HUES48 (cell line): ENCODE results near the gene KCNJ5.

Experiments used
- H3K27ac ChIP-seq: one replicate; pipeline ENCODE4 v1.7.0; 2013; ENCODE audit warnings: low read depth, low read length, inconsistent platforms
- H3K27me3 ChIP-seq: 2 replicates; pipeline ENCODE4 v1.6.1; 2013; ENCODE audit warnings: mild to moderate bottlenecking, low read length; ENCODE audit not compliant: control insufficient read depth, insufficient read depth
- H3K36me3 ChIP-seq: 2 replicates; pipeline ENCODE4 v1.6.1; 2013; ENCODE audit warnings: low read length; ENCODE audit not compliant: control insufficient read depth, insufficient read depth
- H3K4me1 ChIP-seq: 2 replicates; pipeline ENCODE4 v1.6.1; 2013; ENCODE audit warnings: mild to moderate bottlenecking, low read length; ENCODE audit not compliant: control insufficient read depth, insufficient read depth
- H3K4me3 ChIP-seq: 2 replicates; pipeline ENCODE4 v1.5.1; 2013; ENCODE audit warnings: mild to moderate bottlenecking, low read depth, low read length
- H3K9ac ChIP-seq: 2 replicates; pipeline ENCODE4 v1.6.1; 2013; ENCODE audit warnings: mild to moderate bottlenecking, low read depth, low read length, moderate library complexity
- H3K9me3 ChIP-seq: 2 replicates; pipeline ENCODE4 v1.6.1; 2013; ENCODE audit warnings: low read length; ENCODE audit not compliant: control insufficient read depth, insufficient read depth

The KCNJ5 gene

DNA sequence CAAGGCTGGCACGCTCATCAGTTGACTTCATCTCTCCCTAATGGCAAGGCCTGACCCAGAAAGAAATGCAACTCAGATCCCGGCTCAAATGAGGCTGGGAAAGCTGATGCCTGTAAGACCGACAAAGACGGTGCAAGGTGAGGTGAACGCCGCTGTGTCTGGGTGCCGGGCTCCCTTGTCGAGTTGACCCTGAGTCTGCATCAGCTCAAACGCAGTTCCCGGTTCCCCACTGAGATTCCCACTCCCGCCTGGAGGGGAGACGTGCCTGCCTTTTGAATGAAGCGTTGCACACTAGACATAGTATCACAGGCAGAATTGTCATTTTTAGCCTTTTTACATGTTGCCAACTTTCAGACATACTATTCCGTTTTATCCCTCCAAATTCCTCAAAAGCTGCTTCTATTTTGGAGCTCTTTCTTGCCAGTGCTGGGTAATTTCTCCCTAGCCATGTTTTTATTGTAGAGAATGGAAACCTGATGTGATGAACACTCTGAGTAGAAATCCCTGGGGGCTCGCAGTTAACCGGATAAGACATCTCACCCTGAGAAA lies 52.3 kb downstream of the KCNJ5 start:
- Histone ChIP-seq H3K9ac (no peak overlapping the region), H3K36me3 (no peaks in the 10 kb centered on the region), H3K9me3 (no peaks in the 10 kb centered on the region), H3K27ac (no peak overlapping the region), H3K4me1 (no peaks in the 10 kb centered on the region), H3K4me3 (no peak overlapping the region), H3K27me3 (no peaks in the 10 kb centered on the region)

DNA sequence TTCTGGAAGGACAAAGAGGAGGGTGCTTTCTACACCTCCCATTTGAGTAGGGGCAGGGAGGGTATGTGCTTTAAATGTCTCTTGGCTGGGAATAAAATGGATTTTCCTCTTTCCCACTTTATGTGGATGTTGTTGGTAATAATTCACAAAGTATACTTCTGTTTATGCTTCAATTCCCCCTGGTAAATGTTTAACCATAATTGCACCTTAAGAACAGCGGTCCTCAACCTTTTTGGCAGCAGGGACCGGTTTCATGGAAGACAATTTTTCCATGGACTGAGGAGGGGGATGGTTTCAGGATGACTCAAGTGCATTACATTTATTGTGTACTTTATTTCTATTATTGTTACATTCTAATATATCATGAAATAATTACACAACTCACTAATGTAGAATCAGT lies 55.5 kb downstream of the KCNJ5 start:
- Histone ChIP-seq H3K36me3 (no peaks in the 10 kb centered on the region), H3K27me3 (no peaks in the 10 kb centered on the region), H3K9ac (no peak overlapping the region), H3K27ac (no peak overlapping the region), H3K4me1 (no peaks in the 10 kb centered on the region), H3K4me3 (no peak overlapping the region), H3K9me3 (no peaks in the 10 kb centered on the region)

DNA sequence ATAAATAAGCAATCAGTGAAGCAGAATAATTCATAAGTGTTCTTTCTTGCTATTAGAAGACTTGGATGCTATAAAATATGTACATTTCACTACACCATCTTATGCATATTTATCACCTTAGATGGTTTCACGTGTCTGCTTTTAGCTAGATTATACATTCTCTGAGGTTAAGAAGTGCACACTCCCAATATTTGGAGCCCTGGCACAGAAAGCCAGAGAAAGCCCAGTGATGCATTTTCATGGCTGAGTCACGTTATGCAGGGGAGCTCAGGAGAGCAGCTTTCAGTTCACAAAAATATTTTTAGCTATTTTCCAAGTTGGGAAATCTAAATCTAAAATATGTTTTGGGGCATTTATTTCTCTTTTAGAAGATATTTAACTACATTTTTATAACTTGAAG lies 56.6 kb downstream of the KCNJ5 start:
- Histone ChIP-seq H3K36me3 (no peaks in the 10 kb centered on the region), H3K27ac (no peak overlapping the region), H3K27me3 (no peaks in the 10 kb centered on the region), H3K9me3 (no peaks in the 10 kb centered on the region), H3K9ac (no peak overlapping the region), H3K4me1 (no peaks in the 10 kb centered on the region), H3K4me3 (no peak overlapping the region)

DNA sequence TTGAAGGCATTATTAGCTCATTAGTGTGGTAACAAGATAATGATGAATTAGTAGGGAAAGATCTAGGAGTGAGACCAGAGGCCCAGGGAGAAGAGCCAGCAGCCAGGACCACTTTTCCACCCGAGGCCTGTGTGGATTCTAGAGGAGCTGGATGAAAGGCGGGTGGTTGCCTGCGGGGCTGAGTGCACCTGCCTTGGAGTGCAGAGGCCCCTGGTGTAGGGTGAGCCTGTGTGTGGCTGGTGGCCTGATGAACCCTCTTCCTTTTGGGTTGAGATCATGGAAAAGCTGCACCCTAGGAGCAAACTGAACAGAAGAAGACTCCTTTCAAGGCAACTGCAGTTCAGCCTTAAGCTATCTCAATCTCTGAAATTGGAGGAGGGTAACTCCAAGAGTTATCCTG lies 57.4 kb downstream of the KCNJ5 start:
- Histone ChIP-seq H3K4me3 (no peak overlapping the region), H3K27ac (no peak overlapping the region), H3K9ac (no peak overlapping the region), H3K27me3 (no peaks in the 10 kb centered on the region), H3K4me1 (no peaks in the 10 kb centered on the region), H3K9me3 (no peaks in the 10 kb centered on the region), H3K36me3 (no peaks in the 10 kb centered on the region)

DNA sequence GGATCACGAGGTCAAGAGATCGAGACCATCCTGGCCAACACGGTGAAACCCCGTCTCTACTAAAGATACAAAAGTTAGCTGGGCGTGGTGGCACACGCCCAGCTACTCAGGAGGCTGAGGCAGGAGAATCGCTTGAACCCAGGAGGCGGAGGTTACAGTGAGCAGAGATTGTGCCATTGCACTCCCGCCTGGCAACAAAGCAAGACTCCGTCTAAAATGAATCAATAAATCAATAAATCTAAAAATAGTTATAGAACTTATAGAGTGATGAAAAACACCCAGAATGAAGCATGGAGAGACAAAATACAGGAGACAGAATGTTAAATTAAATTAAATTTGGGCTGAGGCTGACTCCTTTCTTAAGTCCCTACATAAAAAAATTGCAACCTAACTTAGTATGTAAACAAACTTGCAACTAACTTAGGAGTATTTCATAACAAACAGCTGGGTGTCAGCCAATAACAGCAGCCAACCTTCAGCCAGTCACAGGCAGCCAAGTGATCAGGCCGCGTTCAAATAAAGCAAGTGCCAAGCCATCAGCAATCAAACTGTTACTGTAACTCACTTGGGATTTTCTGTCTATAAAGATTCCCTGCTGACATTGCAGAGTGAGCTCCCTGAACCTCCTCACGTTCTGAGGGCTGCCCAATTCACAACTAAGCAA lies 58.8 kb downstream of the KCNJ5 start:
- H3K9me3 ChIP-seq: no peaks in the 10 kb centered on the region
- no peak overlapping the region for H3K9ac ChIP-seq
- H3K27me3 ChIP-seq: no peaks in the 10 kb centered on the region
- no peak overlapping the region for H3K27ac ChIP-seq
- H3K36me3 ChIP-seq: no peaks in the 10 kb centered on the region
- no peaks in the 10 kb centered on the region for H3K4me1 ChIP-seq
- H3K4me3 ChIP-seq: no peak overlapping the region

DNA sequence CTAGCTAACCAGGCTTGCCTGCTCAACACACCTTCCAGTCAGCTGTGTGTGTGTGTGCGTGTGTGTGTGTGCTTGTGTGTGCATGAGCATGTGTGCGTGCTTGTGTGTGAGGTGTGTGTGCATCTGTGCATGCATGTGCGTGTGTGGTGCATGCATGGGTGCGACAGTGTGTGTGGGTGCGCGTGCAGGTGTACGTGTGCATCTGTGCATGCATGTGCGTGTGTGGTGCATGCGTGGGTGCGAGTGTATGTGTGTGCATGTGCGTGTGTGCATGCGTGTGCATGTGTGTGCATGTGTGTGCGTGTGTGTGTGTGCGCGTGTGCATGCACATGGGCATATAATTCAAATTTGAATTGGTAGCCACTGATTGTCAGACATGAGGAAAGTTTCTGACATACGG lies 62.0 kb downstream of the KCNJ5 start:
- Histone ChIP-seq H3K9me3 (no peaks in the 10 kb centered on the region), H3K27ac (no peak overlapping the region), H3K9ac (no peak overlapping the region), H3K4me3 (no peak overlapping the region), H3K27me3 (no peaks in the 10 kb centered on the region), H3K36me3 (no peaks in the 10 kb centered on the region), H3K4me1 (no peaks in the 10 kb centered on the region)

DNA sequence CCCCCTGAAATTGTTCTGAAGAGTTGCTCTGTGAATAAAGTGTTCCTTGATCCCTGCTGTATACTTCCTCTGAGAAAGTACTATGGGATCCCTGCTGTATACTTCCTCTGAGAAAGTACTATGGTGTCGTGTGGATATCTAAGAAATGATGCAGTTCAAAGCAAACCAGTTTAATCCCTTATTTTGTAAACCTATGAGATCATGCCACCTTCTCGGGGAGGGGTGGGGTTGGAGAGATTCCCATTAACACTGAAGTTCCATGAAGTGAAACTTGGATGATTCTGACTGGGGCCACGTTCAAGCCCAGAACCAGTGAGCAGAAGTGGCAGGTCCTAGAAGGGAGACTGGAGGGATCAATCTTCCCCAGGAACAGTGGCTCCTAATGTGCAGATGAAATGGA lies 64.5 kb downstream of the KCNJ5 start:
- H3K27me3 ChIP-seq: no peaks in the 10 kb centered on the region
- no peak overlapping the region for H3K9ac ChIP-seq
- H3K9me3 ChIP-seq: no peaks in the 10 kb centered on the region
- no peaks in the 10 kb centered on the region for H3K36me3 ChIP-seq
- H3K27ac ChIP-seq: no peak overlapping the region
- no peaks in the 10 kb centered on the region for H3K4me1 ChIP-seq
- H3K4me3 ChIP-seq: no peak overlapping the region

DNA sequence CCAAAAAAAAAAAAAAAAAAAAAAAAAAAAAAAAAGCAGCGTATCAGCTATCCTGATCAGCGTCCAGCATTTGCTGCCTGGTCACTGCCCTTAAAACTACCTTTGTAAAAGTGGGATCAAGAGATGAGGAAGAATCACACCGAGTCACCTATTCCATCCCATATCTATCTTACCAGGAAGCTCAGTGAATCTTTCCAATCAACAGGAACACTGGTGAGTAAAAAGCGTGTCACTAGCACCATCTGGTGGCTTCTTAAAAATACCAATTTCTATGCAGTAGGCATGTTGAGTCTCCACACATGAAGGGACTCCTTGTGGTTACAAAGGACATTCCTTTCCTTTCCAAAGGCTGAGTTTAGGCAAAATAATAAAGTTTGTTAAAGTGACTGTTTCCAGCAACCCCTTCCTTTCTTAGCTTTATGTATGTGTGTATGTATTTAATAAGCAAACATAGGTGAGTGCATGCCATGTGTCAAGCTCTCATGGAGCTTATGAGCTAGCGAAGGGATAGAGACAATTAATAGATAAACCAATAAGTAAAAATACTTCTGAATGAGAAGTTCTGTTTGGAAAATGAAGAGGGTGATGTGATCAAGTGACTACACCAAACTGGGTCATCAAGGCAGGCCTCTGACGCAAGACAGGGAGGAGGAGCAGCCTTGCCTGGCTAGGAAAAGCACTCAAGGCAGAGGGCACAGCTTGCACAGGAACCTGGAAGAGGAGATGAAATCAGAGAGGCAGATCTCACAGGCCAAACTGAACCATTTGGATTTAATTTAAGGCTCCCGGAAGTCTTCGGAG lies 65.4 kb downstream of the KCNJ5 start:
- Histone ChIP-seq H3K4me3 (no peak overlapping the region), H3K9ac (no peak overlapping the region)

DNA sequence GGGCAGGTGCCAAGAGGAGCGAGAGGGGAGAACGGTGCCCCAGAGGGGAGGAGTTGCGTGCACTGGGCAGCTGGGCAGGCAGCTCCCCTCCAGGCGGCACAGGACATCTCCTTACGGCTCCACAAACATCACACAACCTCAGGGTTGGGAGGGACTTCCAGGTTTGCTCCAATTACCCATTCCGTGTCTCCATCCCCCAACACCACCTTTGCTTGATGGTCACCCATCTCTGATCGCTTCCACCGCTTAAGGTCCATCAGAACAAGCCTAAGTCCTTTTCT lies 66.0 kb downstream of the KCNJ5 start:
- no peaks in the 10 kb centered on the region for H3K4me1 ChIP-seq
- H3K4me3 ChIP-seq: no peak overlapping the region
- no peak overlapping the region for H3K9ac ChIP-seq
- H3K27ac ChIP-seq: no peak overlapping the region
- H3K9me3 ChIP-seq: no peaks in the 10 kb centered on the region
- H3K36me3 ChIP-seq: no peaks in the 10 kb centered on the region
- no peaks in the 10 kb centered on the region for H3K27me3 ChIP-seq

More for the DNA sequence above, 65.4 kb downstream of the KCNJ5 start:
- no peaks in the 10 kb centered on the region for H3K27me3 ChIP-seq
- H3K36me3 ChIP-seq: no peaks in the 10 kb centered on the region
- no peaks in the 10 kb centered on the region for H3K9me3 ChIP-seq
- no peak overlapping the region for H3K27ac ChIP-seq
- H3K4me1 ChIP-seq: no peaks in the 10 kb centered on the region

DNA sequence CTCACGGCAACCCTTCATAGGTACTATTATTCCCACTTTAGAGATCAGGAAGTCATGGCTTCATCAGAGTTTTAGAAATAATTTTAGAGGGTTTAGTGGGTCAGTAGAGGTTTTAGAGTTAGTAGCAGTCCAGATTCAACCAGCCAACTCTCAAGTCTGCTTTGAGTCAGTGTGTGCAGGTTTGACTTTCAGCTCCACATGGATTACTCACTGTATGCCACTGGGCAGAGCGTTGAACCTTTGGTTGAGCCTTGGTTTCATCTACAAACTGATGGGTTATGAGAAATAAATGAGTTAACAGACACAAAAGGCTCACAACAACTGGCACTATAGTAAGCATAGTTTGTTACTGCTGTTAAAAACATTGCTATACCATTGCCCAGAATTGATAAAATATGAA lies 70.5 kb downstream of the KCNJ5 start:
- H3K27me3 ChIP-seq: no peaks in the 10 kb centered on the region
- no peaks in the 10 kb centered on the region for H3K9me3 ChIP-seq
- no peak overlapping the region for H3K4me3 ChIP-seq
- no peaks in the 10 kb centered on the region for H3K4me1 ChIP-seq
- H3K27ac ChIP-seq: no peak overlapping the region
- H3K9ac ChIP-seq: no peak overlapping the region
- no peaks in the 10 kb centered on the region for H3K36me3 ChIP-seq

DNA sequence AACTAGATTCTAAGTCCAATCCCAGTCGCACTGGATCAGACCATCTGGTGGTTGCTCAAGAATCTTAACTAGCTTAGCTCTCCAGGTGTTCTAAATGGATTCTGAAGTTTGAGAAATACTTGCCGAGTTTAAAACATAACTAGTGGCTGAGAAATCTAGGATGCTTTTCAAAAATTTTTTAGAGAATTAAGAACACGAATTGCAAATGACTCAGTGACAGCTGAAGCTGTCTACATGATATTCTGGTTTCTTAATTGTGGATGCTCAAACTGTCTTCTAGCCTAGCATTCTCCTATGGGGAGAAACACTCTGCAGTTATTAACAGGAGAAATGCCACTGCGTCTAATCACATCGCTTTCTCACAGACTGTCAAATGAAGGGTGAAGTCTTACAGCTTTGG lies 71.7 kb downstream of the KCNJ5 start:
- Histone ChIP-seq H3K27ac (no peak overlapping the region), H3K9me3 (no peaks in the 10 kb centered on the region), H3K4me3 (no peak overlapping the region), H3K36me3 (0 out of 2 replicates have a peak, but pooled peaks cover under 1% of the 10 kb centered on the region), H3K27me3 (no peaks in the 10 kb centered on the region), H3K9ac (no peak overlapping the region), H3K4me1 (no peaks in the 10 kb centered on the region)
